Measurements from ENCODE around the gene KRTAP5-5.
"Not testable (repeated sequence)": the region's sequence is repeated elsewhere in the genome, so short reads cannot be mapped to it uniquely, and the experiment has no call there.

Gene KRTAP5-5

GRCh38 chr11:1652442-1652770 is 22.8 kb downstream of the KRTAP5-5 start:
- no peak overlapping the region for H3K4me3 Mint-ChIP-seq
- H3K27ac Mint-ChIP-seq: no peak overlapping the region
- CTCF ChIA-PET: interaction anchor here (0.6 to 3.1 kb wide), 32 partner anchors 12 to 678 kb away, joined by 3 to 49 read pairs (median 5); partner anchors contain the start of genes LSP1 and SYT8
- no peaks in the 10 kb centered on the region for H3K9me3 Mint-ChIP-seq
- DNase-seq: no peak
- H3K27me3 Mint-ChIP-seq: peaks cover 49% of the 10 kb centered on the region
- no peaks in the 10 kb centered on the region for H3K4me1 Mint-ChIP-seq
- H3K36me3 Mint-ChIP-seq: no peaks in the 10 kb centered on the region

DNA sequence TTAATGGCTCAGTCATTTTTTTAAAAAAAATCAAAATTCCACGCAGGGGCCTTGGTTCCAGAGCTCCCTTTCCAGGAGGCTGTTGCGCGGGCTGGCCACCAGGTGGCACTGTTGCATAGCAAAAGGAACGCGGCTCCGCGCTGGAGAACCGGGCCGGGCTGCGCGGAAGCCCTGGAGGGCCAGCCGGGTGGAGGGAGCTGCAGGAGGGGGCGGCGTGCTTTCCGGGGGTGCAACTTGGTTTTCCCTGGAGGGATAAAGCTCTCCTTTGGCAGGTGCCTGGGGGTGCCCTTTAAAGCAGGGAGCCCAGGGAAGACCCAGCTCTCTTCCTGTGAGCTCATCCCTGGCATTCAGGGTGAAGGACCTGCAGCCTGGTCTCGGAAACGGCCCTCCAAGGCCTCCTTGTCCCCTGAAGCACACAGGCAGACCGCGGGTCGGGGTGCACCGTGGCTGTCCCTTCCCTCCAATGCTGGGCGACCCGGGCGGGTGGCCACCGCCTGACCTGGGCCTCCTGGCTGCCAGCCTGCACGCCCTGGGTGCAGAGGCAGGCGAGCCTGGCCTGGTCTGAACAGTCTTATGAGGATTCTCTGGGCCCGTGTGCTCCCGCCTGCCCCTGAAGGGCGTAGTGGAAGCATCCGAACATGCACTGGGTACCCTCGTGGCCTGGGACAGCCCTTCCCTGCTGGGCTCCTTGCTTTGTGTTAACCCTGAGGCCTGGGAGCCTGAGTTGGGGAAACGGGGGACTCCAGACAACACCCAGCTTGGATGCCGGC is 23.4 kb downstream of the KRTAP5-5 start:
- H3K9me3 Mint-ChIP-seq: no peaks in the 10 kb centered on the region
- no peak overlapping the region for H3K27ac Mint-ChIP-seq
- H3K27me3 Mint-ChIP-seq: peaks cover 52% of the 10 kb centered on the region
- no peaks in the 10 kb centered on the region for H3K36me3 Mint-ChIP-seq
- no peaks in the 10 kb centered on the region for H3K4me1 Mint-ChIP-seq
- peak; percentile 82 for DNase-seq
- no peak overlapping the region for H3K4me3 Mint-ChIP-seq
- CTCF ChIA-PET: interaction anchor here (0.6 to 3.1 kb wide), 34 partner anchors 12 to 679 kb away, joined by 3 to 49 read pairs (median 5); partner anchors contain the start of genes LSP1 and SYT8

DNA sequence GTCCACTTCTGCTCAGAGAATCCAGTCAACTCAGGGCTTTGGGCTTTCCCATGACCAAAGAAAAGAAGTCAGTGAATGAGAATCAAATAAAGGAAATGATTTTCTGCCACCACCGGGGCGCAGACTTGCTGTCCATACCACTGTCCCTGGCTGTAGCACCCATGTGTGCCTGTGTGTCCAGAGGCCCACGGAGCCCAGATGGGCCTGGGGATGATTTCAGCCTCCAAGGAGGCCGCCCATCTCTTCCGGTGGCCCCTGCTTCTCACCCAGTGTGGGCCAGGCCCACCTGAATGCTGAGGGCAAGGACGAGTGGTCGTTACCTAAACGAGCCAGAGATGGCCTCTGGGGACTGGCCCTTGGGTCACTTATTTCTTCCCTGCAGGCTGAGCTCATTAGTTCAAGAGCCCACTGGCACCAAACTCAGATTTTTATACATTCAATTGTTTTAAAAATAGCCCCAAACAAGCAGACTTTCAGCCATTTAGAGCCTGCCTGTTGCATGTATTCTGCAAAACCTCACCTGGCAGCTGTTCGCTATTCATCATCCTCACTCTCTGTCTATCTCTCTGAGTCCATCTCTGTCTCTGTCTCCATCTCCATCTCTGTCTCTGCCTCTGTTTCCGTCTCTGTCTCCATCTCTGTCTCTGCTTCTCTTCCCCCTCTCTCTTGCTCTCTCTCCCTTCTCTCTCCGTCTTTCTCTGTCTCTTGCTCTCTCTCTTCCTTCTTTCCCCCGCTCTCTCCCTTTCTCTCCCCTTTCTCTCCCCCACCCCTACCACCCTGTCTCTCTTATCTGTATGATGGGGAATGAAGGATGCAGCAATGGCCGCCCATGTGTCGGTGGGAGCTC is 24.2 kb downstream of the KRTAP5-5 start:
- Mint-ChIP-seq H3K4me1 (peaks cover 2% of the 10 kb centered on the region), H3K4me3 (no peak overlapping the region)
- CTCF ChIA-PET: interaction anchor here (0.6 to 3.1 kb wide), 17 partner anchors 20 to 500 kb away, joined by 3 to 49 read pairs (median 5); partner anchors contain the start of gene SYT8

DNA sequence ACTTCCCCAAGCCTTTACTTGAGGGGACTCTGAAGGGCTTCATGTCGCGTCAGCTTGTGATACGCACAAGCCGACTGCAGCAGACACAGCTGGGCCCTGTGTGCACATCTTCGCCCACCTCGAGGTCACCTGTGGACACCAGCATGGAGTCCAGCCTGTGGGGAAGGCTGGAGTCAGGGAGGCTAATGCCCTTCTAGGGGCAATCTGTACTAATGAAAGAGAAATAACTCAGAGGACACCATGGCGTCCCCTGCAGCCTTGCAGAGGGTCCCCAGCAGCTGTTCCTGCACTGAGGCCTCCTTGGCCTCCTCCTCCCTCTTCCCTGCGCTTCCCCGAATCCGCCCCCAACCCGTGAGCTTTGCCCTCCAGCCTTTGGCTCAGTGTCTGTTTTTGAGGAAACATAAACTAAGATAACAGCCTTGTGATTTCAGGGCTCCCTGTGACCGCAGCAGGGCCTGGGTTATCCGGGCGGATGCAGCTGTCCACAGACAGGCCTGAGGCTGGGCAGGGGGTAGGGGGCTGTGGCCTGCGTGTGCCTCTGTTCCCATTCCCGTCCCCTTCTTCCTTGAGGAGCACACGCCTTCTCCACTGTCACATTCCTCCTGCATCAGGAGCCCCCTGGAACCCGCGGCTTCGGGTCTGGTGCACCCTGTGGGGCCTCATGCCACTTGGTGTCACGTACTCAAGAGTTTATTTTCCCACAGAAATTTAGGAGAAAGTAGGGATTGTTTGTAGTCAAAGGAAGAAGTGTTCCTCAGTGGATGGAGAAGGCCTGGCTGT is 25.0 kb downstream of the KRTAP5-5 start:
- H3K27ac Mint-ChIP-seq: no peak overlapping the region
- H3K9me3 Mint-ChIP-seq: no peaks in the 10 kb centered on the region
- peak; percentile 8 for DNase-seq
- H3K27me3 Mint-ChIP-seq: peaks cover 56% of the 10 kb centered on the region
- CTCF ChIA-PET: interaction anchor here (2.9 to 3.1 kb wide), 2 partner anchors 40 to 179 kb away, joined by 30 to 49 read pairs; partner anchors contain the start of gene SYT8
- H3K4me1 Mint-ChIP-seq: peaks cover 9% of the 10 kb centered on the region
- H3K36me3 Mint-ChIP-seq: no peaks in the 10 kb centered on the region
- no peak overlapping the region for H3K4me3 Mint-ChIP-seq

More for the DNA sequence above, 24.2 kb downstream of the KRTAP5-5 start:
- Mint-ChIP-seq H3K36me3 (no peaks in the 10 kb centered on the region), H3K9me3 (no peaks in the 10 kb centered on the region), H3K27ac (no peak overlapping the region), H3K27me3 (peaks cover 52% of the 10 kb centered on the region)
- DNase-seq: peak; percentile 5

DNA sequence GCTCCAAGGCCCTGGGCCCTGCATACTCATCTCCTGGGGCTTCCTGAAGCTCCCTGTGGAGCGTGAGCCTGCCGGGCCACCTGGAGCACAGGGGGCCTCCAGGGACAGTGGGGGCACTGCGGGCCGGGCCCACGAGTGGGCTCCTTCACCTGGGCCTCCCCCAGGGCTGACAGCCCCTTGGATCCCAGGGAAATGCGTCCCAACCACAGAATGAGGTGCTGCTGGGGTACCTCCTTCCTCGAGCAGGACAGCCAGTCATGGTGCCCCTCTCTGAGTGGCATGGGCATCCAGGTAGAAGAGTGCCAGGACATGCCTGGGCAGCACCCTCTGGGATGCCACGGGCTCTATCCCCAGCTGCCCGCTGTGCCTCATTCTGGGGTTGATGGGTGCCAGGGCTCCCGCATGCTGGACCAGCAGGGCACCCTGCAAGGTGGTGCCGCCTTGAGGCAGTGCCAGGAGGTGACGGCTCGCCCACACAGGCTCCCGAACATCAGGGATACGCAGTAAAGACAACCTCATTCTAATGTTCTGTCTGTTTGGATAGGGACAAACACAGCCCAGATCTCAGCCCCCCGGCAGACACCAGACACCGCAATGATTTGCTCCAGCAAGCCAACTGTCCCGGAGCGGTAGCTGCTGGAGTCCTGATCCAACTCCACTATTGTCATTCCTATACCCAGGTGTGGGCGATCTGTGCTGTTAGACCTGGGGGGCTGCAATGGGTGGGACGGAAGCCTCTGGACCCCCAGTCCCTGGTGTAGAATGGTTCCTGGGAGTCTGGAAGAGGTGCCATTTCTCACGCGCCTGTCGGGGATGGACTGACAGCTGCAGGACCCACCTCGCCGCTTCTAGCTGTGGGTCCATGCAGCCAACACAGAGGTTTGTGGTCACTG is 25.8 kb downstream of the KRTAP5-5 start:
- peak; percentile 11 for DNase-seq
- no peaks in the 10 kb centered on the region for H3K9me3 Mint-ChIP-seq
- H3K36me3 Mint-ChIP-seq: no peaks in the 10 kb centered on the region
- peaks cover 17% of the 10 kb centered on the region for H3K4me1 Mint-ChIP-seq
- no peak overlapping the region for H3K27ac Mint-ChIP-seq
- no peak overlapping the region for H3K4me3 Mint-ChIP-seq
- H3K27me3 Mint-ChIP-seq: peaks cover 62% of the 10 kb centered on the region
- CTCF ChIA-PET: interaction anchor here (1.0 to 3.1 kb wide), 4 partner anchors 27 to 178 kb away, joined by 4 to 49 read pairs (median 18); partner anchors contain the start of gene SYT8

DNA sequence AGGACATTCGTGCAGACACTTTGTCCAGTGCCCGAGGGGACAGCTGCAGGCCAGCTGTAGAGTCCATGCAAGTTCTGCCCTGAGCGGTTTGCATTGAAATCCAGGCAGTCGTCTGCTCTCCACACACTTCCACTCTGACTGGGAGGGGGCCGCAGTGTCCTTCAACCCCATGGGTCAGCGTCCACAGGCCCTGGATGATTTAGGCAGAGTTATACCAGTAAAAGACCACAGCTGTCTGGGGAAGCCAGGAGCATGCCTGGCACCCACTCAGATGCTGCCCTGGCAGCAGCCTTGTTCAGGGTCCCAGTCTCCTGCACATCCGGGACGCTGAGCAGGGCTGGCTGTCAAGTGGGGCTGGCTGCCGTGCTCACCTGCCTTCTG is 26.5 kb downstream of the KRTAP5-5 start:
- peaks cover 19% of the 10 kb centered on the region for H3K4me1 Mint-ChIP-seq
- no peak for DNase-seq
- no peaks in the 10 kb centered on the region for H3K36me3 Mint-ChIP-seq
- H3K27ac Mint-ChIP-seq: no peak overlapping the region
- H3K27me3 Mint-ChIP-seq: peaks cover 58% of the 10 kb centered on the region
- CTCF ChIA-PET: interaction anchor here (1.0 to 1.8 kb wide), 2 partner anchors 27 to 177 kb away, joined by 4 to 5 read pairs; no protein-coding TSS in a partner anchor
- H3K4me3 Mint-ChIP-seq: no peak overlapping the region
- H3K9me3 Mint-ChIP-seq: no peaks in the 10 kb centered on the region

DNA sequence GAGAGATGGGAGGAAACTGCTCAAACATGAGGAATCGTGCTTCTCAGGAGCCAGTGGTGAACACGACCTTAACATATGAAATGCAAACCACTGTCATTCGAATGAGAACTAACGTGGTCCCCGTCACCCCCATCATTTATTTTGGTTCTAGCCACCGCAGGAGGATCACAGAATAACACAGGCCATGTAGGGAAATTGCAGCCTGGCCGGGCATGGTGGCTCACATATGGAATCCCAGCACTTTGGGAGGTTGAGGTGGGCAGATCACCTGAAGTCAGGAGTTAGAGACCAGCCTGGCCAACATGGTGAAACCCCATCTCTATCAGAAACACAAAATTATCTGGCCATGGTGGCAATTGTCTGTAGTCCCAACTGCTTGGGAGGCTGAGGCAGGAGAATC is 27.1 kb downstream of the KRTAP5-5 start:
- no peak overlapping the region for H3K4me3 Mint-ChIP-seq
- H3K4me1 Mint-ChIP-seq: peaks cover 19% of the 10 kb centered on the region
- CTCF ChIA-PET: interaction anchor here (1.8 kb wide), 1 partner anchor 177 kb away, joined by 5 read pairs; no protein-coding TSS in a partner anchor
- no peaks in the 10 kb centered on the region for H3K36me3 Mint-ChIP-seq
- no peak overlapping the region for H3K27ac Mint-ChIP-seq
- no peak for DNase-seq
- H3K9me3 Mint-ChIP-seq: no peaks in the 10 kb centered on the region
- H3K27me3 Mint-ChIP-seq: peaks cover 57% of the 10 kb centered on the region

GRCh38 chr11:1659506-1659905 is 29.9 kb downstream of the KRTAP5-5 start:
- H3K27me3 Mint-ChIP-seq: peaks cover 49% of the 10 kb centered on the region
- no peak for DNase-seq
- H3K4me3 Mint-ChIP-seq: no peak overlapping the region
- no peaks in the 10 kb centered on the region for H3K36me3 Mint-ChIP-seq
- CTCF ChIA-PET: interaction anchor here (1.0 kb wide), 1 partner anchor 9 kb away, joined by 3 read pairs; no protein-coding TSS in a partner anchor
- peaks cover 19% of the 10 kb centered on the region for H3K4me1 Mint-ChIP-seq
- H3K9me3 Mint-ChIP-seq: no peaks in the 10 kb centered on the region
- peak overlapping the region; percentile 11 for H3K27ac Mint-ChIP-seq

- no peak overlapping the region for H3K4me3 Mint-ChIP-seq
- H3K9me3 Mint-ChIP-seq: no peaks in the 10 kb centered on the region
- CTCF ChIA-PET: no interaction called here
- no peak overlapping the region for H3K27ac Mint-ChIP-seq
- peaks cover 19% of the 10 kb centered on the region for H3K4me1 Mint-ChIP-seq
- H3K36me3 Mint-ChIP-seq: no peaks in the 10 kb centered on the region
- peaks cover 46% of the 10 kb centered on the region for H3K27me3 Mint-ChIP-seq
- DNase-seq: no peak
Observed at GRCh38 chr11:1660111-1660867, 30.7 kb downstream of the KRTAP5-5 start.

GRCh38 chr11:1661454-1662269 is 32.1 kb downstream of the KRTAP5-5 start:
- peaks cover 47% of the 10 kb centered on the region for H3K27me3 Mint-ChIP-seq
- peaks cover 19% of the 10 kb centered on the region for H3K4me1 Mint-ChIP-seq
- DNase-seq, H3K4me3 Mint-ChIP-seq, H3K36me3 Mint-ChIP-seq, H3K9me3 Mint-ChIP-seq, H3K27ac Mint-ChIP-seq, CTCF ChIA-PET: not testable (repeated sequence)

GRCh38 chr11:1662699-1663283 is 33.2 kb downstream of the KRTAP5-5 start:
- H3K27ac Mint-ChIP-seq, H3K9me3 Mint-ChIP-seq, H3K36me3 Mint-ChIP-seq, H3K4me3 Mint-ChIP-seq, CTCF ChIA-PET, DNase-seq: not testable (repeated sequence)
- Mint-ChIP-seq H3K27me3 (peaks cover 44% of the 10 kb centered on the region), H3K4me1 (peaks cover 19% of the 10 kb centered on the region)

GRCh38 chr11:1665313-1665712 is 35.7 kb downstream of the KRTAP5-5 start:
- no peaks in the 10 kb centered on the region for H3K9me3 Mint-ChIP-seq
- CTCF ChIA-PET: no interaction called here
- no peak for DNase-seq
- peaks cover 3% of the 10 kb centered on the region for H3K4me1 Mint-ChIP-seq
- H3K4me3 Mint-ChIP-seq: no peak overlapping the region
- H3K27ac Mint-ChIP-seq: no peak overlapping the region
- H3K27me3 Mint-ChIP-seq: peaks cover 58% of the 10 kb centered on the region
- H3K36me3 Mint-ChIP-seq: no peaks in the 10 kb centered on the region
